GM12878 (cell line): ENCODE data around the gene UEVLD. TPM values are rescaled to one million over a fixed set of nuclear protein-coding genes. Genes with fewer than 3 reads are reported as not detected.

Experiments used
- ATAC-seq: fragments of 200-7000 bp; cut with Tn5 transposase; 3 replicates; pipeline ENCODE4 v1.9.1; 2020; ENCODE audit warnings: mild to moderate bottlenecking, moderate library complexity
- BruUV-seq: library from RNA; stranded (reverse); fragments of 400-500 nt; replicated peaks from 2 replicates; lab custom pipeline; 2021; lab: Mats Ljungman, UMichigan
- CTCF ChIA-PET: fragments of 300-600 bp; sonication (Branson Sonifier 250); formaldehyde crosslinking; extraction: SDS; loops from one replicate; lab custom pipeline; 2021; ENCODE audit warnings: inconsistent platforms; lab: Yijun Ruan, JAX
- POLR2A ChIA-PET: fragments of 350-600 bp; formaldehyde crosslinking; extraction: SDS; loops from one replicate; lab custom pipeline; 2021; ENCODE audit warnings: inconsistent platforms; lab: Charles Lee
- RAD21 ChIA-PET: fragments of 300-600 bp; sonication (Branson Sonifier 250); formaldehyde crosslinking; loops from one replicate; lab custom pipeline; 2023; ENCODE audit warnings: antibody characterized with exemption; ENCODE audit not compliant: unreplicated experiment; lab: Charles Lee
- SMC1A ChIA-PET: fragments of 300-600 bp; sonication (Branson Sonifier 250); formaldehyde crosslinking; loops from one replicate; lab custom pipeline; 2023; ENCODE audit not compliant: unreplicated experiment, uncharacterized antibody; lab: Charles Lee
- DNase-seq: peaks from one replicate; pipeline ENCODE4 v3.0.0-alpha.2; 2011; ENCODE audit warnings: low read depth, low spot score
- FAIRE-seq: peaks from 3 replicates; lab custom pipeline; 2011; peaks lifted over from hg19 to GRCh38; lab: Jason Lieb, UNC
- H2AFZ ChIP-seq: 2 replicates; pipeline ENCODE4 v1.6.0; 2011; ENCODE audit warnings: low read depth, low read length, control low read depth; ENCODE audit not compliant: control insufficient read depth
- H3K27ac ChIP-seq: 2 replicates; pipeline ENCODE4 v1.5.1; 2011; ENCODE audit warnings: control low read depth; ENCODE audit not compliant: control insufficient read depth, insufficient read depth
- H3K27me3 ChIP-seq, 2 experiments: replicated peaks in 1 of 2; 2 replicates each; pipeline versions ENCODE4 v1.6.0 to v1.6.1; 2011; ENCODE audit warnings: low read length in 1 of 2; ENCODE audit not compliant: control insufficient read depth in 2 of 2, insufficient read depth in 2 of 2
- H3K36me3 ChIP-seq, 2 experiments: 2 replicates each; pipeline ENCODE4 v1.5.1; 2011; ENCODE audit warnings: low read length in 1 of 2; ENCODE audit not compliant: control insufficient read depth in 2 of 2, insufficient read depth in 2 of 2
- H3K4me1 ChIP-seq: 2 replicates; pipeline ENCODE4 v1.6.1; 2011; ENCODE audit warnings: mild to moderate bottlenecking, low read length, moderate library complexity, mixed read lengths; ENCODE audit not compliant: control insufficient read depth, insufficient read depth
- H3K4me2 ChIP-seq: 2 replicates; pipeline ENCODE4 v1.6.0; 2011; ENCODE audit warnings: control low read depth; ENCODE audit not compliant: control insufficient read depth, insufficient read depth
- H3K4me3 ChIP-seq: fragments of 200-600 bp; sonication (generic); 2 replicates; pipeline ENCODE4 v1.5.1; 2016
- H3K79me2 ChIP-seq: 2 replicates; pipeline ENCODE4 v1.6.0; 2011; ENCODE audit warnings: low read length; ENCODE audit not compliant: control insufficient read depth, insufficient read depth
- H3K9ac ChIP-seq: 2 replicates; pipeline ENCODE4 v1.8.0; 2011; ENCODE audit warnings: low read length, control low read depth, mixed read lengths; ENCODE audit not compliant: control insufficient read depth, insufficient read depth
- H3K9me3 ChIP-seq: replicated peaks from 3 replicates; pipeline ENCODE4 v1.5.1; 2011; ENCODE audit warnings: mild to moderate bottlenecking, low read length; ENCODE audit not compliant: control insufficient read depth, insufficient read depth
- H4K20me1 ChIP-seq: 2 replicates; pipeline ENCODE4 v1.6.0; 2011; ENCODE audit not compliant: control insufficient read depth, insufficient read depth
- ATF7 ChIP-seq: fragments of 450-650 bp; IDR thresholded peaks from 2 replicates; pipeline ENCODE4 v1.6.1; 2016; ENCODE audit warnings: low read depth, mild to moderate bottlenecking
- BCL3 ChIP-seq: IDR thresholded peaks from 2 replicates; pipeline ENCODE4 v1.6.1; 2011; ENCODE audit warnings: borderline replicate concordance, low read depth, mild to moderate bottlenecking, moderate library complexity, low read length; ENCODE audit not compliant: insufficient read depth, poor library complexity, severe bottlenecking
- E4F1 ChIP-seq: fragments of 450-650 bp; IDR thresholded peaks from 2 replicates; pipeline ENCODE4 v1.6.1; 2018; ENCODE audit warnings: borderline replicate concordance, mild to moderate bottlenecking; ENCODE audit not compliant: partially characterized antibody
- IKZF2 ChIP-seq, 2 experiments: fragments of 450-650 bp; IDR thresholded peaks; 2 replicates each; pipeline ENCODE4 v1.6.1; 2017; ENCODE audit warnings: mild to moderate bottlenecking in 2 of 2, moderate library complexity in 2 of 2
- POLR2AphosphoS2 ChIP-seq: IDR thresholded peaks from 2 replicates; pipeline ENCODE4 v1.6.1; 2011; ENCODE audit warnings: low read depth, mild to moderate bottlenecking, low read length, improper control_type of control experiment, moderate library complexity
- RAD51 ChIP-seq: fragments of 450-650 bp; IDR thresholded peaks from 2 replicates; pipeline ENCODE4 v1.6.1; 2016; ENCODE audit warnings: moderate library complexity, mild to moderate bottlenecking, inconsistent platforms
- SREBF1 ChIP-seq: IDR thresholded peaks from 2 replicates; pipeline ENCODE4 v1.6.1; 2012; ENCODE audit warnings: mild to moderate bottlenecking, low read length
- STAT3 ChIP-seq: IDR thresholded peaks from 2 replicates; pipeline ENCODE4 v1.6.1; 2011; ENCODE audit warnings: low read depth, low read length, improper control_type of control experiment
- SUPT20H ChIP-seq: IDR thresholded peaks from 2 replicates; pipeline ENCODE4 v1.6.1; 2011; ENCODE audit warnings: low read depth, mild to moderate bottlenecking, low read length, moderate library complexity, borderline replicate concordance; ENCODE audit not compliant: control insufficient read depth
- WGBS: methylation state at CpG from one replicate; pipeline ENCODE4 v1.1.6; 2016; ENCODE audit warnings: low lambda C conversion rate; ENCODE audit not compliant: insufficient replicate concordance, insufficient coverage; ENCODE audit errors: missing lambda C conversion rate; 5-methylcytosine and 5-hydroxymethylcytosine counted together
- in situ Hi-C: fragments of 300-500 bp; cut with MboI; formaldehyde crosslinking; loops from 9 replicates; pipeline ENCODE4 v1.14.3; 2018; ENCODE audit warnings: mixed read lengths
- intact Hi-C: fragments of 100-400 bp; cut with micrococcal nuclease; formaldehyde crosslinking; loops from one replicate; pipeline ENCODE4 v1.14.2; 2022; ENCODE audit not compliant: unreplicated experiment
- polyA plus RNA-seq, 11 experiments: library from polyadenylated mRNA; depleted of rRNA in 4 of 11; unstranded in 6 of 11; stranded (reverse) in 5 of 11; fragments of >200 nt; fragmentation: Nextera tagmentation in 4 of 11; fragmentation: Illumina TruSeq in 1 of 11; extraction: Ambion mirVana in 4 of 11; extraction: Trizol in 1 of 11; gene quantifications; 1 replicate in 1 of 11; 2 replicates in 10 of 11; pipeline versions ENCODE4 v1.2.1 to v1.2.3, GENCODE V29; 2011 to 2016; ENCODE audit warnings: inconsistent platforms in 2 of 11, missing spikeins in 2 of 11, low read depth in 1 of 11
- total RNA-seq, 4 experiments: library from RNA; depleted of rRNA in 3 of 4; stranded (reverse); fragments of >200 nt in 3 of 4; fragmentation: Illumina TruSeq in 1 of 4; extraction: Trizol in 1 of 4; gene quantifications; 2 replicates each; pipeline versions ENCODE4 v1.2.1 to v1.2.3, GENCODE V29; 2013 to 2021

Gene UEVLD
- total and polyA plus RNA-seq, 10 of the 15 experiments (the other 5 are each of a cell fraction or from before 2014, with no cell fraction given): 6.5 to 16.3 (median 13.4) TPM

- TF ChIP-seq E4F1 (no peak), SREBF1 (no peak), RAD51 (no peak), ATF7 (no peak), IKZF2 (IDR thresholded peaks at IDR 0.05) (no peak), SUPT20H (no peak), POLR2AphosphoS2 (no peak), STAT3 (no peak)
- TF ChIP-seq, all 136 proteins: peak for 0
Measured at GRCh38 chr11:18501629-18502028, 86.9 kb downstream of the UEVLD start (continued).

- H3K27me3 ChIP-seq: no peaks in the 10 kb centered on the region
- no peak for FAIRE-seq
- TF ChIP-seq BCL3: no peak
- TF ChIP-seq, all 136 proteins: peak for 0
- no peak overlapping the region for H2AFZ ChIP-seq
- BruUV-seq: no TSS peak
- H3K27ac ChIP-seq: no peak overlapping the region
- no peak overlapping the region for H3K4me2 ChIP-seq
- ChIA-PET RAD21 (no interaction called here), SMC1A (no interaction called here), POLR2A (no interaction called here), CTCF (no interaction called here)
- no peaks in the 10 kb centered on the region for H3K4me1 ChIP-seq
- H3K79me2 ChIP-seq: no peaks in the 10 kb centered on the region
- intact Hi-C loops: no loop called here
- DNase-seq (no peak), ATAC-seq (no peak)
- in situ Hi-C loops: no loop called here
- 93% methylated on average over 1 of the region's 1 CpG for WGBS
- H4K20me1 ChIP-seq: no peaks in the 10 kb centered on the region
- no peak overlapping the region for H3K9ac ChIP-seq
- peaks cover 2 to 21% of the 10 kb centered on the region in 2 experiments; a peak in 3 of 4 replicates for H3K36me3 ChIP-seq
- H3K9me3 ChIP-seq: no peaks in the 10 kb centered on the region
- H3K4me3 ChIP-seq: no peak overlapping the region
Measured at GRCh38 chr11:18498039-18498438, 90.5 kb downstream of the UEVLD start.
